Fibroblast of skin of abdomen (primary cell): Measurements from ENCODE around the gene PNPLA1.

Source experiments
- DNase-seq: peaks from one replicate; pipeline ENCODE4 v3.0.0-alpha.2; 2013

PNPLA1 gene

GRCh38 chr6:36246506-36247268 is 23.2 kb upstream of the PNPLA1 start:
- no peak for DNase-seq

GRCh38 chr6:36247693-36248092 is 22.2 kb upstream of the PNPLA1 start:
- no peak for DNase-seq

GRCh38 chr6:36248980-36249379 is 20.9 kb upstream of the PNPLA1 start:
- DNase-seq: no peak

GRCh38 chr6:36249536-36249935 is 20.3 kb upstream of the PNPLA1 start:
- no peak for DNase-seq

- DNase-seq: no peak
Measured at GRCh38 chr6:36252005-36252404, 17.9 kb upstream of the PNPLA1 start.

- DNase-seq: no peak
Measured at GRCh38 chr6:36263390-36264000, 6.4 kb upstream of the PNPLA1 start.

GRCh38 chr6:36265744-36266143 is 4.1 kb upstream of the PNPLA1 start:
- no peak for DNase-seq

GRCh38 chr6:36266913-36267644 is 2.8 kb upstream of the PNPLA1 start:
- no peak for DNase-seq

- no peak for DNase-seq
Measured at GRCh38 chr6:36267731-36268477, 2.0 kb upstream of the PNPLA1 start.

GRCh38 chr6:36268478-36269275 is 1.2 kb upstream of the PNPLA1 start:
- DNase-seq: no peak

- no peak for DNase-seq
Measured at GRCh38 chr6:36272234-36272633, 2.4 kb downstream of the PNPLA1 start.

GRCh38 chr6:36273067-36273466 is 3.2 kb downstream of the PNPLA1 start:
- DNase-seq: no peak

GRCh38 chr6:36273802-36274514 is 4.1 kb downstream of the PNPLA1 start:
- DNase-seq: no peak

GRCh38 chr6:36276581-36277536 is 7.0 kb downstream of the PNPLA1 start:
- DNase-seq: no peak

- no peak for DNase-seq
Measured at GRCh38 chr6:36277946-36278470, 8.1 kb downstream of the PNPLA1 start.

GRCh38 chr6:36280467-36280866 is 10.6 kb downstream of the PNPLA1 start:
- no peak for DNase-seq

GRCh38 chr6:36280983-36281382 is 11.1 kb downstream of the PNPLA1 start:
- no peak for DNase-seq

- no peak for DNase-seq
Measured at GRCh38 chr6:36283608-36284007, 13.7 kb downstream of the PNPLA1 start.

- DNase-seq: no peak
Measured at GRCh38 chr6:36284359-36284758, 14.5 kb downstream of the PNPLA1 start.

GRCh38 chr6:36285187-36285671 is 15.4 kb downstream of the PNPLA1 start:
- DNase-seq: no peak
